ENCODE results near the gene SDR42E2.
A peak's percentile ranks its signal among the peaks of the same experiment; 100 is the strongest.

Gene SDR42E2

GRCh38 chr16:22204091-22204655, 41.9 kb downstream of the SDR42E2 start:
- TF ChIP-seq CTCF (IDR thresholded peaks at IDR 0.05; ENCODE audit: insufficient read depth, low read length, poor library complexity, severe bottlenecking), result no peak
- no peak for TF ChIP-seq EZH2phosphoT487 (conservative IDR thresholded peaks at IDR 0.05; ENCODE audit: low read length)
- Histone ChIP-seq H3K79me2 (ENCODE audit: insufficient read depth, low read length) (peaks cover 25% of the 10 kb centered on the region), H3K36me3 (ENCODE audit: low read length) (no peaks in the 10 kb centered on the region), H3K27me3 (ENCODE audit: low read length) (no peaks in the 10 kb centered on the region), H3K4me3 (ENCODE audit: insufficient read depth, low read length, poor library complexity, severe bottlenecking) (no peak overlapping the region), H3K9ac (ENCODE audit: low read length) (no peak overlapping the region), H2AFZ (ENCODE audit: low read depth, low read length, severe bottlenecking) (no peak overlapping the region), H4K20me1 (ENCODE audit: low read depth, low read length) (no peaks in the 10 kb centered on the region), H3K27ac (ENCODE audit: low read depth, low read length) (no peak overlapping the region), H3F3A (ENCODE audit: insufficient read depth) (peaks cover 20% of the 10 kb centered on the region), H3K9me2 (replicated peaks; ENCODE audit: insufficient read depth, low read length) (no peaks in the 10 kb centered on the region), H3K9me3 (ENCODE audit: insufficient read depth, low read length) (no peaks in the 10 kb centered on the region), H3K4me2 (ENCODE audit: low read depth, low read length, poor library complexity, severe bottlenecking) (no peak overlapping the region)

GRCh38 chr16:22205577-22206012, 43.3 kb downstream of the SDR42E2 start:
- peaks cover 38% of the 10 kb centered on the region for H3K79me2 ChIP-seq (ENCODE audit: insufficient read depth, low read length)
- peak overlapping the region; percentile 81 for H3K4me2 ChIP-seq (ENCODE audit: low read depth, low read length, poor library complexity, severe bottlenecking)
- H3F3A ChIP-seq (ENCODE audit: insufficient read depth), result peaks cover 20% of the 10 kb centered on the region
- H3K36me3 ChIP-seq (ENCODE audit: low read length), result no peaks in the 10 kb centered on the region
- peak overlapping the region; percentile 40 for H3K4me3 ChIP-seq (ENCODE audit: insufficient read depth, low read length, poor library complexity, severe bottlenecking)
- TF ChIP-seq EZH2phosphoT487 (conservative IDR thresholded peaks at IDR 0.05; ENCODE audit: low read length) (no peak), CTCF (IDR thresholded peaks at IDR 0.05; ENCODE audit: insufficient read depth, low read length, poor library complexity, severe bottlenecking) (no peak)
- no peaks in the 10 kb centered on the region for H4K20me1 ChIP-seq (ENCODE audit: low read depth, low read length)
- no peaks in the 10 kb centered on the region for H3K27me3 ChIP-seq (ENCODE audit: low read length)
- H2AFZ ChIP-seq (ENCODE audit: low read depth, low read length, severe bottlenecking), result peak overlapping the region; percentile 98
- H3K9ac ChIP-seq (ENCODE audit: low read length), result peak overlapping the region; percentile 79
- H3K9me2 ChIP-seq (replicated peaks; ENCODE audit: insufficient read depth, low read length), result no peaks in the 10 kb centered on the region
- H3K27ac ChIP-seq (ENCODE audit: low read depth, low read length), result 0 out of 2 replicates have a peak overlapping the region, but pooled peaks have one; percentile 3
- H3K9me3 ChIP-seq (ENCODE audit: insufficient read depth, low read length), result no peaks in the 10 kb centered on the region

GRCh38 chr16:22206013-22206841, 43.9 kb downstream of the SDR42E2 start, which contains the start of gene EEF2K:
TSS of gene EEF2K (plus strand) at chr16:22206278. CDS start at chr16:22225730, 19,452 bp downstream.
- peak within 1 kb of the TSS; percentile 74 for H3K4me3 ChIP-seq (ENCODE audit: insufficient read depth, low read length, poor library complexity, severe bottlenecking)
- H3K36me3 ChIP-seq (ENCODE audit: low read length), result no peaks in the 10 kb centered on the region
- H3K27ac ChIP-seq (ENCODE audit: low read depth, low read length), result peak within 1 kb of the TSS; percentile 40
- H4K20me1 ChIP-seq (ENCODE audit: low read depth, low read length), result no peaks in the 10 kb centered on the region
- no peaks in the 10 kb centered on the region for H3K9me2 ChIP-seq (replicated peaks; ENCODE audit: insufficient read depth, low read length)
- peaks cover 44% of the 10 kb centered on the region for H3K79me2 ChIP-seq (ENCODE audit: insufficient read depth, low read length)
- H3K9me3 ChIP-seq (ENCODE audit: insufficient read depth, low read length), result no peaks in the 10 kb centered on the region
- peaks cover 20% of the 10 kb centered on the region for H3F3A ChIP-seq (ENCODE audit: insufficient read depth)
- H3K27me3 ChIP-seq (ENCODE audit: low read length), result no peaks in the 10 kb centered on the region
- peak within 1 kb of the TSS; percentile 98 for H2AFZ ChIP-seq (ENCODE audit: low read depth, low read length, severe bottlenecking)
- peak within 1 kb of the TSS; percentile 79 for H3K9ac ChIP-seq (ENCODE audit: low read length)
- TF ChIP-seq CTCF (IDR thresholded peaks at IDR 0.05; ENCODE audit: insufficient read depth, low read length, poor library complexity, severe bottlenecking) (peak; percentile 60), EZH2phosphoT487 (conservative IDR thresholded peaks at IDR 0.05; ENCODE audit: low read length) (no peak)
- peak within 1 kb of the TSS; percentile 81 for H3K4me2 ChIP-seq (ENCODE audit: low read depth, low read length, poor library complexity, severe bottlenecking)

Data from SU-DHL-6 (cell line).